ENCODE measurements around the gene VGLL4.

DNA sequence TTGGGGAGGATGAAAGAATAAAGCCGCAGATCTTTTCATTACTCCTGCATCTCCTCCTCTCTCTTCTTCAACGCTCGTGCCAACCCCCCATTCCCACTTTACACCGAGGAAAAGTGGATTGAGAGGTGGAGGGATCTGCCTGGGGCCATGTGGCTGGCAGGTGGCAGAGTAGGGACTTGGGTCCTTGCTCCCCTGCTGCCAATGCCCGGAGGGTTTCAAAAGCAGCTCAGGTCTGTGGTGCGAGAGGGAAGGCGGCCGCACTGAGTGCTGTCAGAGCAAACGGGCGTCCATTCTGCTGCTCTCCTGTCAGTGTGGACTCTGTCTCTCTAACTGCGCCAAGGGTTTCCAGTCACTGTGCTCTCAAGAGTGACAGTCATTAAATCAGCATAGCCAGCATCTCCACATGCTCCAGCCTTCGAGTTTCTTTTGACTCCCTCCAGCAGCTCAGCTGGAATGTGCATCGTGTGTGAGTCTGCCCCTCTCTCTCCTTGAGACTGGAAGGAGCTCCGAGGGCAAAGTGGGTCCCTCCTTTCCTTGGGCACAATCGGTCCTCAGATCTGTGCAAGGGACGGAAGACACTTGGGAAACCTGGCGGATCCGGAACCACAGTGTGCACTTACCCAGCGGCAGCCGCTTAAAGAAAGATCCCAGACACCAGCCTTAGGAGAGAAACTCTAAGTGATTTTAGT lies 68.6 kb downstream of the VGLL4 start:
- TF ChIP-seq CTCF (IDR thresholded peaks at IDR 0.05; ENCODE audit: insufficient read depth, low read length) (no peak), GABPA (IDR thresholded peaks at IDR 0.05; ENCODE audit: low read depth) (no peak), POLR2AphosphoS5 (IDR thresholded peaks at IDR 0.05; ENCODE audit: low read depth) (no peak)

All from HL-60 (cell line).